SH-SY5Y (cell line): Measurements from ENCODE around the gene SCAF4.

Experiments
- GATA2 ChIP-seq: IDR thresholded peaks from 2 replicates; pipeline ENCODE4 v1.6.1; 2011; ENCODE audit warnings: mild to moderate bottlenecking, low read depth, low read length
- GATA3 ChIP-seq: IDR thresholded peaks from 2 replicates; pipeline ENCODE4 v1.6.1; 2011; ENCODE audit warnings: low read depth, mild to moderate bottlenecking, low read length, moderate library complexity

GRCh38 chr21:31725202-31725839, 6.6 kb downstream of the SCAF4 start:
- TF ChIP-seq GATA3 = no peak
- no peak for TF ChIP-seq GATA2
